HCT116 (cell line): Measurements from ENCODE around the gene NLRC5.

Experiments used
- CTCF ChIP-seq, 3 experiments: fragments of 200-600 bp in 1 of 3; sonication (generic) in 1 of 3; IDR thresholded peaks in 2 of 3; conservative IDR thresholded peaks in 1 of 3; 2 replicates each; pipeline ENCODE4 v1.5.1; 2012 to 2017; ENCODE audit warnings: low read depth in 2 of 3, low read length in 2 of 3, antibody characterized with exemption in 1 of 3, borderline replicate concordance in 1 of 3, control low read depth in 1 of 3, mild to moderate bottlenecking in 1 of 3, mixed read lengths in 1 of 3, mixed run types in 1 of 3, moderate library complexity in 1 of 3; ENCODE audit not compliant: insufficient read depth in 1 of 3
- ELF1 ChIP-seq: IDR thresholded peaks from 2 replicates; pipeline ENCODE4 v1.6.1; 2012; ENCODE audit warnings: low read depth, borderline replicate concordance
- EZH2 ChIP-seq: fragments of 200-600 bp; sonication (generic); IDR thresholded peaks from 2 replicates; pipeline ENCODE4 v1.6.1; 2017; ENCODE audit warnings: antibody characterized with exemption, mixed run types
- FOSL1 ChIP-seq: IDR thresholded peaks from 2 replicates; pipeline ENCODE4 v1.6.1; 2012; ENCODE audit warnings: low read depth
- MAX ChIP-seq: IDR thresholded peaks from 2 replicates; pipeline ENCODE4 v1.6.1; 2012
- POLR2A ChIP-seq: IDR thresholded peaks from 2 replicates; pipeline ENCODE4 v1.7.0; 2011; ENCODE audit warnings: borderline replicate concordance; ENCODE audit not compliant: insufficient read depth, insufficient read length; ENCODE audit errors: extremely low read depth
- POLR2AphosphoS5 ChIP-seq: IDR thresholded peaks from 2 replicates; pipeline ENCODE4 v1.6.1; 2011; ENCODE audit warnings: mild to moderate bottlenecking, low read depth, low read length, moderate library complexity
- RAD21 ChIP-seq: IDR thresholded peaks from 2 replicates; pipeline ENCODE4 v1.6.1; 2012; ENCODE audit warnings: low read depth, mild to moderate bottlenecking
- SP1 ChIP-seq: IDR thresholded peaks from 2 replicates; pipeline ENCODE4 v1.6.1; 2012; ENCODE audit warnings: low read depth
- SRF ChIP-seq: IDR thresholded peaks from 2 replicates; pipeline ENCODE4 v1.6.1; 2012; ENCODE audit warnings: low read depth
- ZNF274 ChIP-seq: fragments of 200-500 bp; sonication (Bioruptor generic); IDR thresholded peaks from 2 replicates; pipeline ENCODE4 v1.6.1; 2014; ENCODE audit warnings: mild to moderate bottlenecking, low read depth, low read length, inconsistent platforms
- TF ChIP-seq, protein P1 (sequence below): IDR thresholded peaks from 2 replicates; pipeline ENCODE4 v1.6.1; 2012

- TF ChIP-seq ZNF274 (no peak), POLR2A (no peak), CTCF (IDR thresholded peaks at IDR 0.05 in 2 of 3, conservative IDR thresholded peaks at IDR 0.05 in 1 of 3; ENCODE audit: borderline replicate concordance in 1 of 3, insufficient read depth in 1 of 3, low read depth in 2 of 3, low read length in 2 of 3) (no peak), RAD21 (no peak), ELF1 (no peak), POLR2AphosphoS5 (no peak), SP1 (no peak), MAX (no peak), EZH2 (no peak), FOSL1 (no peak), SRF (no peak)
- TF ChIP-seq, protein P1, sequence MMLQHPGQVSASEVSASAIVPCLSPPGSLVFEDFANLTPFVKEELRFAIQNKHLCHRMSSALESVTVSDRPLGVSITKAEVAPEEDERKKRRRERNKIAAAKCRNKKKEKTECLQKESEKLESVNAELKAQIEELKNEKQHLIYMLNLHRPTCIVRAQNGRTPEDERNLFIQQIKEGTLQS: no peak
Measured at GRCh38 chr16:57123974-57124674, 134.8 kb downstream of the NLRC5 start.
